A549 (cell line): ENCODE data around the gene GRIP1.

ENCODE experiments used
- BHLHE40 ChIP-seq: IDR thresholded peaks from 2 replicates; pipeline ENCODE4 v1.6.1; 2012; ENCODE audit warnings: low read depth, low read length, inconsistent platforms
- CTCF ChIP-seq: fragments of >200 bp; sonication (Bioruptor Twin); formaldehyde crosslinking; IDR thresholded peaks from 3 replicates; pipeline ENCODE4 v1.5.1; 2016
- RFX5 ChIP-seq: fragments of 450-650 bp; IDR thresholded peaks from 2 replicates; pipeline ENCODE4 v1.7.1; 2014; ENCODE audit warnings: antibody characterized with exemption, mild to moderate bottlenecking, moderate library complexity

- no peak for TF ChIP-seq BHLHE40
- no peak for TF ChIP-seq CTCF
- no peak for TF ChIP-seq RFX5
Measured at GRCh38 chr12:66314278-66314677, 364.6 kb downstream of the GRIP1 start.
